Mesenchymal stem cell (in vitro differentiated cells and primary cell): ENCODE measurements around the gene MUC20.
"Not testable (repeated sequence)": the region's sequence is repeated elsewhere in the genome, so short reads cannot be mapped to it uniquely, and the experiment has no call there.

Experiments
- DNase-seq: peaks from one replicate; pipeline ENCODE4 v3.0.0-alpha.2; 2013
- H2AFZ ChIP-seq: one replicate; pipeline ENCODE4 v1.6.1; 2013; ENCODE audit warnings: low read depth, mild to moderate bottlenecking, control low read depth, inconsistent platforms, low read length, moderate library complexity
- H2AK5ac ChIP-seq: 2 replicates; pipeline ENCODE4 v1.6.1; 2013; ENCODE audit warnings: low read length, moderate library complexity, mild to moderate bottlenecking, inconsistent platforms; ENCODE audit not compliant: severe bottlenecking
- H2BK120ac ChIP-seq: one replicate; pipeline ENCODE4 v1.6.1; 2013; ENCODE audit warnings: low read depth, mild to moderate bottlenecking, inconsistent platforms, low read length, moderate library complexity
- H2BK12ac ChIP-seq, 2 experiments: one replicate each; pipeline ENCODE4 v1.6.1; 2013; ENCODE audit warnings: inconsistent platforms in 2 of 2, low read length in 2 of 2, mild to moderate bottlenecking in 2 of 2, moderate library complexity in 2 of 2, control low read depth in 1 of 2
- H2BK15ac ChIP-seq: one replicate; pipeline ENCODE4 v1.6.1; 2013; ENCODE audit warnings: mild to moderate bottlenecking, low read depth, inconsistent platforms; ENCODE audit not compliant: poor library complexity, severe bottlenecking
- H2BK5ac ChIP-seq: 2 replicates; pipeline ENCODE4 v1.6.1; 2013; ENCODE audit warnings: low read depth, mild to moderate bottlenecking, low read length, control low read depth, inconsistent platforms; ENCODE audit not compliant: poor library complexity, severe bottlenecking
- H3K14ac ChIP-seq, 2 experiments: one replicate each; pipeline ENCODE4 v1.6.1; 2013; ENCODE audit warnings: inconsistent platforms in 2 of 2, low read length in 2 of 2, control low read depth in 1 of 2, mild to moderate bottlenecking in 1 of 2, moderate library complexity in 1 of 2
- H3K18ac ChIP-seq, 2 experiments: one replicate each; pipeline ENCODE4 v1.6.1; 2013; ENCODE audit warnings: inconsistent platforms in 2 of 2, low read length in 2 of 2, control low read depth in 1 of 2, low read depth in 1 of 2, mild to moderate bottlenecking in 1 of 2
- H3K23ac ChIP-seq, 2 experiments: one replicate each; pipeline ENCODE4 v1.6.1; 2013; ENCODE audit warnings: inconsistent platforms in 2 of 2, low read length in 2 of 2, mild to moderate bottlenecking in 2 of 2, moderate library complexity in 2 of 2, control low read depth in 1 of 2
- H3K27ac ChIP-seq: 2 replicates; pipeline ENCODE4 v1.5.1; 2013; ENCODE audit warnings: mild to moderate bottlenecking, moderate library complexity, low read length, control low read depth, inconsistent platforms; ENCODE audit not compliant: poor library complexity, severe bottlenecking
- H3K27me3 ChIP-seq, 2 experiments: 2 replicates each; pipeline versions ENCODE4 v1.6.1 to v1.7.0; 2013; ENCODE audit warnings: low read length in 2 of 2, mild to moderate bottlenecking in 2 of 2, moderate library complexity in 2 of 2, control low read depth in 1 of 2, inconsistent platforms in 1 of 2; ENCODE audit not compliant: control insufficient read depth in 1 of 2, insufficient read depth in 1 of 2
- H3K36me3 ChIP-seq, 2 experiments: 2 replicates each; pipeline versions ENCODE4 v1.6.1 to v1.7.0; 2013; ENCODE audit warnings: low read length in 2 of 2, control low read depth in 1 of 2, inconsistent platforms in 1 of 2, low read depth in 1 of 2, mild to moderate bottlenecking in 1 of 2; ENCODE audit not compliant: insufficient read depth in 2 of 2, control insufficient read depth in 1 of 2
- H3K4ac ChIP-seq, 2 experiments: one replicate each; pipeline ENCODE4 v1.6.1; 2013; ENCODE audit warnings: inconsistent platforms in 2 of 2, low read length in 2 of 2, mild to moderate bottlenecking in 2 of 2, moderate library complexity in 2 of 2, control low read depth in 1 of 2, low read depth in 1 of 2
- H3K4me1 ChIP-seq: 2 replicates; pipeline ENCODE4 v1.6.1; 2013; ENCODE audit warnings: low read depth, low read length, control low read depth; ENCODE audit not compliant: control insufficient read depth, insufficient read depth
- H3K4me2 ChIP-seq: 2 replicates; pipeline ENCODE4 v1.6.1; 2013; ENCODE audit warnings: low read length, mild to moderate bottlenecking, inconsistent platforms; ENCODE audit not compliant: poor library complexity, severe bottlenecking
- H3K4me3 ChIP-seq, 2 experiments: 2 replicates each; pipeline versions ENCODE4 v1.5.1 to v1.7.0; 2013; ENCODE audit warnings: low read length in 2 of 2, mild to moderate bottlenecking in 2 of 2, control low read depth in 1 of 2, low read depth in 1 of 2; ENCODE audit not compliant: insufficient read depth in 1 of 2
- H3K79me1 ChIP-seq: replicated peaks from 2 replicates; pipeline ENCODE4 v1.6.1; 2013; ENCODE audit warnings: mild to moderate bottlenecking, control low read depth, low read length, inconsistent platforms; ENCODE audit not compliant: poor library complexity, severe bottlenecking
- H3K9ac ChIP-seq: 2 replicates; pipeline ENCODE4 v1.7.0; 2013; ENCODE audit warnings: mild to moderate bottlenecking, low read length, moderate library complexity
- H3K9me3 ChIP-seq: 2 replicates; pipeline ENCODE4 v1.7.0; 2013; ENCODE audit warnings: mild to moderate bottlenecking, low read length; ENCODE audit not compliant: control insufficient read depth
- H4K8ac ChIP-seq: one replicate; pipeline ENCODE4 v1.6.1; 2013; ENCODE audit warnings: inconsistent platforms, mild to moderate bottlenecking, low read length, moderate library complexity
- H4K91ac ChIP-seq: one replicate; pipeline ENCODE4 v1.6.1; 2013; ENCODE audit warnings: mild to moderate bottlenecking, low read length, inconsistent platforms
- WGBS: methylation state at CpG from one replicate; pipeline ENCODE4 v1.1.7; 2013; ENCODE audit warnings: mixed read lengths; 5-methylcytosine and 5-hydroxymethylcytosine counted together

The MUC20 gene

GRCh38 chr3:195689184-195690070, 31.4 kb upstream of the MUC20 start:
- H2BK5ac ChIP-seq, H2BK120ac ChIP-seq, H2AFZ ChIP-seq, H3K23ac ChIP-seq, H3K9me3 ChIP-seq, H3K4me1 ChIP-seq, H3K79me1 ChIP-seq, H4K91ac ChIP-seq, H3K4ac ChIP-seq, H3K27ac ChIP-seq, H2BK12ac ChIP-seq, H2AK5ac ChIP-seq, H3K9ac ChIP-seq, H3K14ac ChIP-seq, H4K8ac ChIP-seq, H3K18ac ChIP-seq, H3K4me3 ChIP-seq, H3K4me2 ChIP-seq, DNase-seq, H3K27me3 ChIP-seq, H2BK15ac ChIP-seq: not testable (repeated sequence)
- WGBS = 92% methylated on average over 12 of the region's 21 CpGs
- peaks cover 24 to 67% of the 10 kb centered on the region in 2 experiments for H3K36me3 ChIP-seq

GRCh38 chr3:195690951-195691350, 29.8 kb upstream of the MUC20 start:
- Histone ChIP-seq H2BK120ac (no peak overlapping the region), H3K18ac (no peak overlapping the region), H4K91ac (no peak overlapping the region), H3K27ac (no peak overlapping the region), H3K23ac (no peak overlapping the region), H3K4me2 (no peak overlapping the region), H3K27me3 (no peaks in the 10 kb centered on the region), H3K79me1 (peaks cover 4% of the 10 kb centered on the region), H3K4me3 (no peak overlapping the region), H3K4ac (no peak overlapping the region), H3K36me3 (peaks cover 28 to 64% of the 10 kb centered on the region in 2 experiments), H3K9ac (no peak overlapping the region), H2AFZ (no peak overlapping the region), H4K8ac (no peak overlapping the region), H3K4me1 (no peaks in the 10 kb centered on the region), H2AK5ac (no peak overlapping the region), H2BK5ac (no peak overlapping the region), H2BK12ac (no peak overlapping the region), H3K14ac (no peak overlapping the region), H2BK15ac (no peak overlapping the region), H3K9me3 (no peaks in the 10 kb centered on the region)
- WGBS = 91% methylated on average over 9 of the region's 9 CpGs
- no peak for DNase-seq

- H4K91ac ChIP-seq, H2AK5ac ChIP-seq, H2BK15ac ChIP-seq, H2BK120ac ChIP-seq, H3K23ac ChIP-seq, H3K9ac ChIP-seq, H2AFZ ChIP-seq, H3K18ac ChIP-seq, H3K27ac ChIP-seq, H3K14ac ChIP-seq, H3K27me3 ChIP-seq, H3K4me1 ChIP-seq, H2BK5ac ChIP-seq, H3K4me3 ChIP-seq, H3K4me2 ChIP-seq, H3K79me1 ChIP-seq, H3K9me3 ChIP-seq, H4K8ac ChIP-seq, H3K4ac ChIP-seq, DNase-seq, H2BK12ac ChIP-seq: not testable (repeated sequence)
- H3K36me3 ChIP-seq = peaks cover 27 to 61% of the 10 kb centered on the region in 2 experiments
- WGBS = 93% methylated on average over 8 of the region's 11 CpGs
These were observed 29.0 kb upstream of the MUC20 start for GRCh38 chr3:195691596-195692353.

- Histone ChIP-seq H2AFZ (no peak overlapping the region), H3K4me1 (peaks cover 3% of the 10 kb centered on the region), H3K4ac (no peak overlapping the region), H3K9ac (no peak overlapping the region), H3K14ac (no peak overlapping the region), H2BK5ac (no peak overlapping the region), H4K8ac (no peak overlapping the region), H4K91ac (no peak overlapping the region), H3K4me2 (no peak overlapping the region), H3K23ac (no peak overlapping the region), H3K18ac (no peak overlapping the region), H3K4me3 (no peak overlapping the region), H3K9me3 (no peaks in the 10 kb centered on the region), H2AK5ac (no peak overlapping the region), H3K36me3 (peaks cover 32 to 61% of the 10 kb centered on the region in 2 experiments), H2BK15ac (no peak overlapping the region), H2BK120ac (no peak overlapping the region), H3K27me3 (no peaks in the 10 kb centered on the region), H2BK12ac (no peak overlapping the region), H3K79me1 (peaks cover 4% of the 10 kb centered on the region), H3K27ac (no peak overlapping the region)
- WGBS = 96% methylated on average over 5 of the region's 5 CpGs
- no peak for DNase-seq
These were observed 28.5 kb upstream of the MUC20 start for GRCh38 chr3:195692354-195692685.
